Hippocampal formation (tissue), 2 donors: ENCODE measurements around the gene SYT2.
A peak's percentile ranks its signal among the peaks of the same experiment; 100 is the strongest.

Experiments used
- DNase-seq, 2 donors: peaks; one replicate each; lab custom pipeline; 2025; lab: John Stamatoyannopoulos, UW

SYT2 gene

DNA sequence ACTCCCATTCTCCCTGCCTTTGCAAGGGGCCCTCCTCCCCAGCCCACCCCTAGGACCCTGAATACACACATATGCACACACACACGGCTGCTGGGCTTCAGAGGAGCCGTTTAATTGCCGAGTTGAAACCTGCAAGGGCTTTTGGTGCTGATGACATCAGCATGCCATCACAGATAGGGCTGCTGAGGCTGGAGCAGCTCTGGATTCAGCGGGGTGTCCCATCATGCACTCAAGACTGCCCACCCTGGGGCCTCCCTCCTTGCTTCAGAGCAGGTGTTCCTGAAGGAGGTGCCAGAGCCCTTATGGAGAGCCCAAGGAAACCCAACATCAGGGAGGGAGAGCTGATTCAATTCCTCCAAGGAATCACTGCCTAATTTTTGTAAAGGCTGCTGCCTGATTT, 5.7 kb downstream of the SYT2 start:
- DNase-seq: no peak

DNA sequence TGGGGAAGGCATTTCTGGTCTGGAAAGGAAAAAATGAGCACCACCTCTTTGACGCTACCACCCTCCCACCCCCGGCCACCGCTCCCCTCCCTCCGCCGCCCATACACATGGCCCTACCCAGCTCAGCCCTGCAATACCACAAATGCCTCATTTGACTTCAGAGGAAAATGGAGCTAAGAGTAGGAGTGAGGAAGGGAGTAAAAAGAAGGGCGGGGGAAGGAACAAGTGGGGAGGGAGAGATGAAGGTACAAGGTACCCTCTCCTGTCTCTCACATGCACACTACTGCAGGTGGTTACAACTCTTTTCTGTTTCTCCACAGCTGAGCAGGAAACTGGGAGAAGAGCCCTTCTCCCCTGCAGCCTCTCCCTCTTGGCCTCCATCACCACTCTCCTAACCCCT, 7.1 kb downstream of the SYT2 start:
- no peak for DNase-seq

DNA sequence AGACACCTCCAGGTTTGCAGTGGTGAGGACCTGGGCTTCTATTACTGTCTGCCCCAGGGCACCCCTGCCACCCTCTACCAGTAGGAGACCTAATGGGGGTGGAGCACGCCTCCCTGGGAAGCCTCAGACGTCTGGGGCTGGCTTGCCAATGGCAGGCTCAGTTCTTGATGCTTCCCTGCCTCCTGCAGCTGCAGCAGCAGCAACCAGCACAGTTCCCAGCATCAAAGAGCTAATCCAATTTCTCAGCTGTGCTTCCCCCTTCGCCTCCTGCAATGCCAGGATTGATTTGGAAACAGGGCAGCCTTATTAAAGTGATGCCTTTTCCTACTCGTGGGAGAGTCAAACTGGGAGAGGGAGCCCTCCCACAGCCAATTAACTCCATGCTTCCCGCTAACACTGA, 8.2 kb downstream of the SYT2 start:
- no peak for DNase-seq

DNA sequence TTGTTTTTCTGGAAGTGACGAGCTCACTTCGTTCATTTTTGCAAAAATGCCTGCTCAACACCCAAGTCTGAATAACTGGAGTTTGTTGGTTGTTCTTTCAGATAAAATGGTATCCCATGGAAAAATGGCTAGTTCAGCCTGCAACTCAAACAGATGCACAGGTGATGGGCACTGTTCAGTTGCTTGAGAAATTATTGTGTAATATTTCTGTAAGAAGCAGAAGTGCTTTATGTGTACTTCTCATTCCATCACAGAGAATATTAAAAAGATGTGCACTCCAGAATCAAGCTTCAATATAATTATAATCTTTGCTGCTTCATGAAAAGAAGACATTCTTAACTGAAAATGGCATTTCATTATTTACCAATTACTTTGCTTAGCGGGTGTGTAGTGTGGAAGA, 9.1 kb downstream of the SYT2 start:
- no peak for DNase-seq

DNA sequence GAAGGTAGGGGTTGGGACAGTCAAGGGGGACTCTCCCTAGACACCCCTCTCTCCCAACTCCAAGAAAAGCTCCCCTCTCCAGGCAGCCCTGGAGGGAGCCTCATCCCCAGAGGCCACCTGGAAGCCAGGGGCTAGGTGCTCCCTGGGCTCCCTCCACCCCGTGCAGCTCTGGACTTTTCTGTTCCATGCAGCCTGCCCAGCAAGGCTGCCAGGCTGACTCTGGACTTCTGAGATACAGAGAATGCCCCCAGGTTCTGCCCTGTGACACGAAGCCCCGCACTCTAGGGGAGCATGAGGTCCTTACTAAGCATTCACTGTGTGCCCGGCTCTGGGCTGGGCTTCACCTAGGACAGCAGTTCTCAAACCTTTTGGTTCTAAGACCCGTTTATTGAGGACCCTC, 10.2 kb downstream of the SYT2 start:
- no peak for DNase-seq

DNA sequence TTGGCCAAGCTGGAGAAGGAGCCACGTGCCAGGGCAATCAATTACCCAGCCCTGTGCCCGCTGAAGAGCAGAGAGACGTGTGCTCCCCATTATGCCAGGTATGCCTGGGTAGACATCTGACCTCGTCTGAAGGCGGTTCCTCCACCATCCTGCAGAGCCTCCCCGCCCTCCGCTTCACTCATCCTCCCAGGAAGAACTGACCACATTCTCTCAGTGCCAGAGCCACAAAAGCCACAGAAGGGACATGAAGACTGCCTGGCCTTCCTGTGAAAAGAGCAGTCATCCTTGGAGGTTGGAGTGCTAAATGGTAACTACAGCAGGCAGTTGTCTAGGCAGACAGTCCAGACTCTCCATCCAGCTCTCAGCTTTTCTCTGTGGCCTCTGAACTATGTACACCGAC, 12.0 kb downstream of the SYT2 start:
- no peak for DNase-seq

DNA sequence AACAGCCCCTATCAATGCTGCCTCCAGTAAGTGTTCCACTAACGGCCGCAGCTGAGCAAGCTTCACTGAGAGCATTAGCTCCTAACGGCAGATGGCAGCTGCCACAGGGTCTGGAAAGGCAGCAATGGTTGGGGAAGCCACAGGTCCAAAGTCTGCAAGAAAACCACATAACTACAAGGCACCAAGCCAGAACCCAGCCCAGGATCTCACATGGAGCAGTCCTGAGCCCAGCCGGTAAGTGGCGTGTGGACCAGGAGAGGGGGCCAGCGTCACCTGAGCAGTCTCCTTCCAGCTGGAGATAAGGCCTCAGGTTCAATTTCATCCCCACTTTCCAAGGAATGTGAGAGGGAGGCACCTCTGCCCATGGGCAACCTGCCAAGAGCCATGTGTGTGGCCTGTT, 13.2 kb downstream of the SYT2 start:
- no peak for DNase-seq

DNA sequence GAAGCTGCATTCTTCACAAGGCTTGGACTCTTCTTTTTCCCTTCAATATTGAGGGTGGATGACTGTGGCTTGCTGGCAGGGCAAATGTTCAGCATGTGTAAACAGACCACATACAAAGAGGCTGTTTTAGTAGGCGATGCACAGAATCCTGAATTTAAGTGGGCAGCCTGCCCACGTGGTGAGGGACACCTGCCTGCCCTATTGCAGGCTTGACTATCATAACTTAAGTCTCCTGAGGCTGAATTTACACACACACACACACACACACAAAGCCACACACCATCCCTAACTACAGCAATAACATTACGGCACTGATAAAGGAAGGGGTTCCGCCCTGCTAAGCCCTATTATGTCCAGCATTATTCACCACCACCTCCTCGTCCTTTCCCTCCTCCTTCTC, 15.9 kb downstream of the SYT2 start:
- DNase-seq: no peak

DNA sequence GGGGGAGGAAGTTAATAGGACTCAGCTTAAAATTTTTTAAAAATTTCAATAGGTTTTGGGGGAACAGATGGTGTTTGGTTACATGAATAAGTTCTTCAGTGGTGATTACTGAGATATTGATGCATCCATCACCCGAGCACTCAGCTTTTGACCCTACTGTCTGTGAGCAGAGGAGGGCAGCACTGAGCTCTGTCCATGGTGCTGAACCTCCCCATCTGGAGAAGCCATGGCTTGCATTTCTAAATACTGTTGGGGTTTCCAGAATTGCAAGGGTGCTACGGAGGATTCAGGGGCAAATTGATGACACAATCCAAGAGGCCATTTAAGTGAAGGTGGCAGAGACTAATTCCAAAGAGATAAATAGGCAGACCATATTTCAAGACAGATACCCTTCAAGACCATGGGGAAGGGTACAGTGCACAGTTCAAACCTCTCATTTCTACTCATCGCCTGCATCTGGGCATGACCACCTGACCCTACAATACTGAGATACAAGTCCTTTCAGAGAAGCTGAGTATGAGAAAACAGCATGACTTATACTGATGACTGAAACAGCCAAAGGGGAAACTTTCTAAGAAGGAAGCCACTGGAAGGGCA, 17.2 kb downstream of the SYT2 start:
- peak in 1 of 2 donors; percentile 26 for DNase-seq

DNA sequence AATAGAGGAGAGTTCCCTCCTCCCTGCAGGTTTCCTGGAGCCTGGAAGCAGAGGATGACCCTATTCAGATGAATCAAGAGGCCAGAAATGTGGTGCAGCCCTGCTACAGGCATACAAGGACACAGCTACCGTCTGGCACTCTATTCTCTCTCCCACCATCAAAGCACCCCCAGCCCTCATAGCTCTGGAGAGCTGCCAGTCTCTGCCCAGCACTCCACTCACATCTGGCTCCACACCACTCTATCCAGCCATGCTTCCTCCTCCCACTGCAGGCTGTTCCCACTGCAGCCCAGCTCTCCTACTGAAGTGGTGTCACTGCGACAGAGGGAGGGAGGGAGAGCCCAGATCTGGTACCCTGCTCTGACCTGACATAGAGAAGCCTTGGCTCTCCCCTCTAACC, 18.4 kb downstream of the SYT2 start:
- DNase-seq: no peak

DNA sequence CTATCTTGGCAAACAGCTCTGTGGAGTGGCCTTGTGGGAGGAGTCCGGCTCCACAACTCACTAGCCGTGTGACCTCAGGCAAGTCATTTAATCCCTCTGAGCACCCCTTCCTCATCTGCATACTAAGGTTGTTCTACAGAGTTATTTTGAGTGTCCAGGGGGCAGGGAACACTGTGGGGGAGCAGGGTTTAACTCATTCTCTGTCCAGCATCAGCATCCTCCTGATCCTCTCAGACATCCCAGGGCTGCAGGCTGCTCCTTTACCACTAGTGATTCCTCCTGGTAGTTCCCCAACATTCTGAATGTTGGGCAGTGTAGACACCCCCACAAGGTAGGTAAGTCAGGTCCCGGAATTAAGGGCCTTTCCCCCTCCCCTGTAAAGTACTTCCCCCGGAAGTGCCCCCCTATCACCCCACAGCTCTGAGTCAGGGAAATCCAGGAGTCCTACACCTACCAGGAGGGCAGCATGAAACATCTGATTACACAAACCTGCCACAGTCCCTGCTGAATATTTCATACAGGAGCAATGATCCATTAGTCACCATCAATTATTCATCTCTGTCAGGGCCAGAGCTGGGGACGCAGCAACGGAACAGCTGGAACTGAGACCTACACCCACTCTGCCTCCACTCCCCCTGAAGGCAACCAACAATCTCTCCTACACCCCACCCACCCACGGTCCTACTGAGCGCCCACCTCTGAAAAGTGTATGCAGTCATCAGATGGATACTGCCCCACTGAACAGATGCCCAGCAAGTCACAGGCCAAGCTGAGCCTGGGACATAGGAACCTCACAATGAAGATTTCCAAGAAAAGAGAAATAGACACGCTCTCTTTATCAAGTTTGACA, 20.5 kb downstream of the SYT2 start:
- DNase-seq: no peak

DNA sequence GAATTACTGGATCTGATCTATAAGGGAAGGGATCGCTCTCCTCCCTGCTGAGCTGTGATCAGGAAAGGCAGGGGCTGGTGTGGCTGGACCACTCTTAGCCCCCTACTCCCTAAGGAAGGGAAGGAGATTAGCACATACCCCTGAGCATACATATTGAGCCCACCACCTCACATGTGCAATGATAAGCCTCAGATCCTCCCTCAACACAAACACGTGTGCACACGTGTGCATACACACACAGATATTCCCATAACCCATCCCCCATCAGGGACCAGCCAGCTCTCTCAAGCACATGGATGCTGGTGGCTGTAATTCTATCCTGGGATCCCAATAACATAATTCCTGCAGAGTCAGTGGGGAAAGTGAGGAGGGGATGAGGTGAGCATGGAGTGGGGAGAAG, 21.2 kb downstream of the SYT2 start:
- no peak for DNase-seq

DNA sequence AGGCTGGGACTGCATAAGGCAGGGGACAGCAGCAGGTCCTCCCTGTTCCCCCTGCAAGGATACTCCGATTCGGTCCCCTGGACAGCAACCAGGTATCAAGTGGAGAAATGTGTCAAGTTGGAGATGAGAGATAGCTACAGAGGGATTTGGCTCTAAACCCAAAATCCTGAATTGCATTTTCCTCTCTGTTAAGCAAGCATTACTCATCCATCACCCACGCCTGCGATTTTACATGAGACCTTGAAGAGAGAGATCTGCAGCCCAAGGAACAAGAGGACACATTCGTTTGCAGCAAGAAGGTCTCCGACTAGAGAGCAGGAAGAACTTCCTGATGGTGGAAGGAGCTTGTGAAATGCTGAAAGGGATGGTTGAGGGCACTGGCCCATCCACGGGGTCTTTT, 21.9 kb downstream of the SYT2 start:
- DNase-seq: peak in 1 of 2 donors; percentile 8

DNA sequence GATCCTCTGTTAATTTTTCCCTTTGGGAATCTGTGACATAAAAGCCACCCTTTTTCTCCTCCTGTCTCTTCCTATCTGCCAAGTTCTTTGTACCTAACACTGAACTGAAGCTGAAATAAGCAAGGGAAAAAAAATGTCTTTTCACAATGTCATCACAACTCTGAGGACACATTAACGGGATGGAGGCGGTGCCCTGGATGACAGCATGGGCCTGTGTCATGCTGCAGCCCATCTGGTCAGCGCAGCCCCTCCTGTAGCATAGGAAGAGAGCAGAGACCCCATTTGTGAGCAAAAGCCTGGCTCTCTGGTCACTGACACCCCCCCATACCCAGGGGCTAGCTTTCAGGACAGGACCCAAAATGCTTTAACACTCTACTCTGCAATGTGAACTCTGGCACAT, 22.5 kb downstream of the SYT2 start:
- DNase-seq: no peak

DNA sequence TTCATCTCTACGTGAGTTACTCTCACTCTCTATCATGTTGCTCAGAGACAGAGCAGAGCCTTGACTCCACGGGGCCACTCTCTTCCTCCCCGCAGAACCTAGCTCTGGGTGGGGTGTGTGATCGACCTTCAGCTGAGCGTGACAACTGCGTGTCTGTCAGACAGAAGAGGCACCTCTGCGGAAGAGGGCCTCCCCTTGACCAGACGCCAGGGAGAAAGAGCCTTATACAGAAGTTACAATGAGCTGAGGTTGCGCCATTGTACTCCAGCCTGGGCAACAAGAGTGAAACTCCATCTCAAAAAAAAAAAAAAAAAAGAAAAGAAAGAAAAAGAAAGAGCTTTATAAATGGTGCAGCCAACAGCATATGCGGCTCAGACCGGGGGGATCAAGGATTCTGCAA, 22.9 kb downstream of the SYT2 start:
- no peak for DNase-seq

DNA sequence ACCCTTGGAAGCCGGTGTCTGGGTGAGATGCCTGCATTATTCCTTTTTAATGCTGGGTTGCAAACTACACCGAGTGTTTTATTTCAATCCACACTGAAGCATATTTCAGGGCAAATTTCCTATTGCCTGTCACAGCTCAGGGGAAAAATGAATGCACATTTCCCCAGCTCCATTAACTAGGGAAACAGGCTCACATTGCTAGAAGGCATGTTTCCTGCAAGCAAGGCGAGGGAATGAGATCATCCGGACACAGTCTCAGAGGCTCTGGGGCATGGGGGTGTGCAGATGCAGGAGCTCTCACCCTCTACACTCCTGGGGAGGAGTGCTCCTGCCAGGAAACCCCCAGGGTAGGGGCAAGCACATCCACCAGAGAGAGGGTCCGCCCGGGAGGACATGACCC, 24.6 kb downstream of the SYT2 start:
- no peak for DNase-seq

DNA sequence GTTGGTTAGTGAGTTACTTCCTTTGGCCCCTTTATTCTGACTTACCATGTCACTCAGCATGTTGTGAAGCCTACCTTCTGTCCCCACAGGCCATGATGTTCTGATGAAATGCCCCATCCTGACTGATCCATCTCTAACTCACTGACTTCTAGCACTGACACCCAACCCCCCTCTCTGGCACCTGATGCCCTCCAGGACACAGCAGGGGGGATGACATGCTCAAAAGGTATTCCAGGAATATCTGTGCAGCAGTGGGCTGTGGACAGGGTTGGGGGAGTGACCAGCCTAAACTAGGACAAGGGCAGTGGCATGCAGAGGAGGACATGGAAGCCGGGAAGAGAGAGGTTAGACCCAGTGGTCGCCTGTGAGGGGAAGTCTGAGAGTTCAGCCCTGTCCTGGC, 25.5 kb downstream of the SYT2 start:
- no peak for DNase-seq

DNA sequence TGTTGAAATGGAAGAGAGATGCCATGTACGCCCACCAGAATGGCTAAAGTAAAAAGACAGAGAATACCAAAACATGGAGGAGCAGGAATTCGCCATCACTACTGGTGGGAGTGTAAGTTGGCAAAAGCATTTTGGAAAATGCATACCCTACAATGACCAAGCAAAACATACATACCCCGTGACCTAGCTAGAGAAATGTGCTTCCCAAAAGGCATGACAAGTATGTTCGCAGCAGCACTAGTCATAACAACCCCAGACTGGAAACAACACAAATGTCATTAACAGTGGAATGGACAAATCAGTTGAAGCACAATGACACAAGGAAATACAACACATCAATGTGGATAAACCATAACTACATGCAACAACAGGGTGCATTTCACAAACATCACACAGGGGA, 27.2 kb downstream of the SYT2 start:
- no peak for DNase-seq

DNA sequence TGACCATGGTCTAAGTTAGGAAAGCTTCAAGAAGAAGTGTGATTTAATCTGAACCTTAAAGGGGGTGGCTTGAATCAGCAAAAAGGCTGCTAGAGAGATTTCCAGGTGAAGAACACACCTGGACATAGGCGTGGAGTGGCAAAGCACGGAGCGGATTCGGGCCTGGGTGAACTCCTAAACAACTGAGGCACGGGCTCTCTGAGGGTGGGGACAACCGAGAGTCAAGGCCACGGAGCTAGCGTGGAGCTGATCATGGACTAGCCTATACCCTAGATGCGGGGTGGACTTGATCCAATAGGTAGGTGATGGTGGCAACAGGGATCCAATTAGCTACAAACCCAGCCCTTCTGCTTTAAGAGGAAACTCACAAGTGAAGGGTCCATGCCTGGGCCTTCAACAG, 27.8 kb downstream of the SYT2 start:
- DNase-seq: no peak

DNA sequence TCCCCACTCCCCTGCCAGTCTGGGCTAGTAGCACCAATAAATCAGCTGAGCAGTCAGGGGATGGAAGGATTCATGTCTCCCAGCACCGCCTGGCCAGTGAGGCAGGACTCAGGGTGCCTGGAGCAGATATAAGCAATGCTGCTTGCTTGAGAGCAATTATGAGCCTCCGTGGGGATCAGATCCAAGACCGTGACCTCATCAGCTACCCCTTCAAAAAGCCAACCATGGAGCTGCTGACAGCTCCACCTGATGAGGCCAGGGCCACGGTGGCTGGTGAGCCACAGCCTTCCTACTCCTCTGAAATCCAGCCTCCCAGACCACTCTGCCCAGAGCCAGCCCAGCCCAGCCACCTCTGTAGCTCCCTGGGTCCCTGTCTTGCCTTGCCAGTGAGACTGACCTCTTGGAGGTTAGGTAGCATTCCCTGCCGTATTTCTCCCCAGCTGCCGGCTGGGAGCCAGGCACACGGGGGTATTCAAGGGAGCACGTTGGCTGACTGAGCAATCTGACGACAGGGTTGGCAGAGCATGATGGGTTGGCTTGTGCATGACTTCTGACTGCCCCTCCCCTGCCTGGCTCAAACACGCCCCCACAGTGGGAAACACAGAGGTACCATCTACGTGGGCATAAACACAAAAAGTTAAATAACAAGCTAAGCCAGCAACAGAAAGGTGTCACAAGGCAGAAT, 28.4 kb downstream of the SYT2 start:
- DNase-seq: no peak

DNA sequence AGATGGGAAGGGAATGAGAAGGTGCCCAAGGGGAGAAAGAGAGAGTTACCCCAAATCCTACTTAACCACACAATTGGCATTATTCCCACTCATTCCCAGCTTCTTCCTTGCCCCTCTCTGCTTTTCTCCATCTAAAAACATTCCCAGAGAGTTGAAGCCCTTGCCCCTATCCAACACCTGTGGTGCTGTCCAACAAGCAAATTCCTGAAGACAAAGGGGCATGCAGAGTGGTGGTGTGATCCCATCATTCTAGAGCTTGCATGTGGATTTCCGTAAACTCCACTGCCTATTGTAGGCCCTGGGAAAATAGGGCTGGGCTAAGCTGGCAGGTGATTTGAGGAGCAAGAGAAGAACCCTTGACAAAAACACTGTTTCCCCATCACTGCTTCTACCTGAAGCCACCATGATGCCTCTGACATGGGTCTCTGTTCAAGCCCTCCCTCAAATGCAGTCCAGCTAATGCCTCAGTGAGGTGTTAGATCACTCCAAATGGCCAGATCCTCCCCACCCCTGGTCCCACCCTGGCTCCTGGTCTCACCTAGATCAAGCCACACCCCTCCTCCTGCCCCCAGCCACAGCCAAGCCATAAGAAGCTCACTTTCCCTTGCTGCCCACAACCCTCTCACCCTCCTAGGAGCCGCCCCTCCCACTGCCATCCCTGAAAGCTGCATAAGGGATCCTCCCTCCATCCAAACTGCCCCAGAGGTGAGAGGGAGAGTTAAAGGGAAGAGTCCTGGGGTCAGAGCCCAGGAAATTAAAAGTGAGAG, 29.5 kb downstream of the SYT2 start:
- DNase-seq: no peak

DNA sequence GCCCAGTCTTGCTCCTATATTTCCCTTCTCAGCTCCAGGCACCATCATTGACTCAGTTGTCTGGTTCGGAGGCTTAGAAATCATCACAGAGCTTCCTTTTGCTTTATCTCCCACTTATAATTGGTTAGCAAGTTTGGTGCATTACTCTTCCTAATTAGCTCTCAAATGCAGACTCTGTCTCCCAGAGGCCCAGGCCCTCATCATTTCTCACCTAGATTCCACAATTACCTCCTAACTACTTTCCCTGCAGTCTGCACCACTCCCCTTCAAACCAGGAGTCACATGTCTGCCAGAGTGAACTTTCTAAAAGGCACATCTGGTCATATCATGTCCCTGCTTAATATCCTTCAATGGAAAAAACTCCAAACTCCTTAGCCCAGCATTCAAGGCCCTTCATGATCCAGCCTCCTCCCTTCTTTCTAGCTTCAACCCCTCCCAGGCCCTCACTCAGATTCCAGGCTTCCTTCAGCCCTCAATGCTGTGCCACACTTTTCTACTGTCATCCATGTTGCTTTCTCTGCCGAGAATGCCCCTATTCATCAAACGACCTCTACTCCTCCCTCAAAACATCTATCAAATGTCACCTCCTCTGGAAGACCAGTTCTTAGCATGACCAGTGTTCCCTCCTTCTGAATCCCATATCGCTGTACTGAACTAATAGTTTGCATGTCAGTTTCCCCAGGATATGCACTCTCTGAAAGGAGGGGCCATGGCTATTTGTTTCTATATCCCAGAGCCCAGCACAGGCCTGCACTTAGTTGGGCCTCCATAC, 30.7 kb downstream of the SYT2 start:
- DNase-seq: no peak
